Renal pelvis (tissue), 4 donors: ENCODE results near the gene ZNF30. TPM values are rescaled to one million over a fixed set of nuclear protein-coding genes. Genes with fewer than 3 reads are reported as not detected.
"Not testable (repeated sequence)": the region's sequence is repeated elsewhere in the genome, so short reads cannot be mapped to it uniquely, and the experiment has no call there.

Source experiments
- DNase-seq: peaks from one replicate; pipeline ENCODE4 v3.0.0-alpha.2; 2013
- polyA plus RNA-seq, 3 donors: library from polyadenylated mRNA; unstranded; fragments of 120-200 nt; gene quantifications; one replicate each; pipeline ENCODE4 v1.2.1, GENCODE V29; 2013; ENCODE audit not compliant: insufficient read length in 3 of 3

ZNF30 gene
- polyA plus RNA-seq, 3 donors, result 5.8 to 11.7 (median 7.4) TPM

GRCh38 chr19:34957830-34958751 lies 31.4 kb downstream of the ZNF30 start:
- DNase-seq, result no peak

DNA sequence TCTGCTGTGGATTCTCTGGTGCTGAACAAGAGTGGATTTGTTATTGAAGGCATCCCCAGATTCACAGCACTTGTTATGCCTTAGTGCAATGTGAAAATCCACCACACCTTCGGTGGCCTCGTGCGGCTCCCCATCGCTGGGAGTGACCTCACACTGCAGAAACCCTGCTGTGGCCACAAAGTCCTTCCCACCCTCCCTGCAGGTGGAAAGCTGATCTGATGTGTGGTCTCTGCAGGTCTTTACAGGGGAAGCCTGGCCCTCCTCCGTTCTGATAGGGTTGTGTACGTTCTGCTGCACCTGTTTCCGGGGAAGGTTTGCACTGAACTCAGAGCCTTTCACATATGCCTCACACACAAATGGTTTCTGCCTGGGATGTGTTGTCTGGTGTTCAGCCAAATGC lies 32.3 kb downstream of the ZNF30 start:
- no peak for DNase-seq

- no peak for DNase-seq
Measured at GRCh38 chr19:34960103-34960805, 33.6 kb downstream of the ZNF30 start.

GRCh38 chr19:34960940-34961679 lies 34.4 kb downstream of the ZNF30 start:
- no peak for DNase-seq

- no peak for DNase-seq
Measured at GRCh38 chr19:34961775-34962686, 35.3 kb downstream of the ZNF30 start.

GRCh38 chr19:34962687-34963572 lies 36.2 kb downstream of the ZNF30 start:
- no peak for DNase-seq

GRCh38 chr19:34963573-34964406 lies 37.1 kb downstream of the ZNF30 start, which contains the start of gene ZNF792:
Gene ZNF792 (minus strand): TSS chr19:34964229. CDS start chr19:34963662, 567 bp downstream.
- DNase-seq, result peak; percentile 63

DNA sequence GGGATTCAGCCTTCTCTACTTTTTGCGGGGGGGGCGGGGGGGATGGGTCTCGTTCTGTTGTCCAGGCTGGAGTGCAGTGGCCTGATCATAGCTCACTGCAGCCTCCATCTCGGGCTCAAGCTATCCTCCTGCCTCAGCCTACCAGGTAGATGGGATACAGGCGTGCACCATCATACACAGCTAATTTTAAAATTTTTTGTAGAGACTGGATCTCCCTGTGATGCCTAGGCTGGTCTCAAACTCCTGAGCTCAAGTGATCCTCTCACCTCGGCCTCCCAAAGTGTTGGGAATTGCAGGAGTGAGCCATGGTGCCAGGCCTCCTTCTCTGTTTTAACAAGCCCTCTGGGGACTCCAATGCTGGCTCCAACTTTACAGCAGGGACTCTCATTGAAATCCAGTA lies 37.9 kb downstream of the ZNF30 start:
- DNase-seq, result no peak

GRCh38 chr19:34965505-34965904 lies 38.8 kb downstream of the ZNF30 start:
- not testable (repeated sequence) for DNase-seq

DNA sequence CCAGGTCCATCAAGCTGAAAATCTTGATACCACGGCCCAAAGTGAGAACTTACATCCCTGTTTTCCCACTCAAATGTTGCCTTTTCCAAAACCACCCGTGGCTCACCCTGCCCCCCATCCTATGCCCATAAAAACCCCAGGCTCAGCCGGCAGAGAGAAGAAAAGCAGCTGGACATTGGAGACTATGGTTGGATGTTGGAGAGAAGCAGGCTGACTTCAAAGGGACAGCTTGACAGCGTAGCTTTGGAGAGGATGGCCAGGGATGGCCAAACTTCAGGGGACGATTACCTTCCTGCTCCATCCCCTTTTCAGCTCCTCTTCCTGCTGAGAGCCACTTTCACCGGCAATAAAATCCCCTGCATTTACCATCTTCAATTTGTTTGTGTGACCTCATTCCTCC lies 40.8 kb downstream of the ZNF30 start:
- no peak for DNase-seq

GRCh38 chr19:34969721-34970120 lies 43.0 kb downstream of the ZNF30 start:
- no peak for DNase-seq

DNA sequence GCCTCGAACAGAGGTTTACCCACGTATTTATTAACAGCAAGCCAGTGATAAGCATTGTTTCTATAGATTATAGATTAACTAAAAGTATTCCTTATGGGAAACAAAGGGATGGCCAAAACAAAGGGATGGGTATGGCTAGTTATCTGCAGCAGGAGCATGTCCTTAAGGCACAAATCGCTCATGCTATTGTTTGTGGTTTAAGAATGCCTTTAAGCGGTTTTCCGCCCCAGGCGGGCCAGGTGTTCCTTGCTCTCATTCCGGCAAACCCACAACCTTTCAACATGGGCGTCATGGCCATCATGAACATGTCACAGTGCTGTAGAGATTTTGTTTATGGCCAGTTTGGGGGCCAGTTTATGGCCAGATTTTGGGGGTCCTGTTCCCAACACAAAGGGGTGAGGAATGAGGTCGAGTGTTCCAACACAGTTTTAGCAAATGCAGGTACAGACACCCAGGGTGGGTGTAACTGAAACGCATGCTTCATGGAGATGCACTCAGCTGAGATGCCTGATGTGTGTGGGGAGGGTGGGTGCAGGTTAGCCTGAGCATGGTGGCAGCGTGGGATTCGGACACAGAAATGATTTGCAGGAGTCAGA lies 43.6 kb downstream of the ZNF30 start:
- DNase-seq, result not testable (repeated sequence)

DNA sequence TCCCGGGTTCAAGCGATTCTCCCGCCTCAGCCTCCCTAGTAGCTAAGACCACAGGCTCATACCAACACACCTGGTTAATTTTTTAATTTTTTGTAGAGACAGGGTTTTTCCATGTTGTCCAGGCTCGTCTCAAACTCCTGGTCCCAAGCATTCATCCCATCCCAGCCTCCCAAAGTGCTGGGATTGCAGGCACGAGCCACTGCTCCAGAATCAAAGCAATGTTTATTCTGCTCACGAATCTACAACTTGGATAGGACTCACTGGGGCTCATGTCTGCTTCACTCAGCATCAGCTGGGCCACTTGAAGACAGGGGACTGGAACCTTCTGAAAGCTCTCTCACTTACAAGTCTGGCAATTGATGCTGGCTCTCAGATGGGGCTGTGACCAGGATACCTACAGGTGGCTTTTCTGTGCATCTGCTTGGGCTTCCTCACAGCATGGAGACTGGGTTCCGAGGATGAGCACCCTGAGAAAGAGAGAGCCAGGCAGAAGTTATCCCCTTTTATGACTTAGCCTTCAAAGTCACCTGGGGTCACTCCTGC lies 45.5 kb downstream of the ZNF30 start:
- no peak for DNase-seq

DNA sequence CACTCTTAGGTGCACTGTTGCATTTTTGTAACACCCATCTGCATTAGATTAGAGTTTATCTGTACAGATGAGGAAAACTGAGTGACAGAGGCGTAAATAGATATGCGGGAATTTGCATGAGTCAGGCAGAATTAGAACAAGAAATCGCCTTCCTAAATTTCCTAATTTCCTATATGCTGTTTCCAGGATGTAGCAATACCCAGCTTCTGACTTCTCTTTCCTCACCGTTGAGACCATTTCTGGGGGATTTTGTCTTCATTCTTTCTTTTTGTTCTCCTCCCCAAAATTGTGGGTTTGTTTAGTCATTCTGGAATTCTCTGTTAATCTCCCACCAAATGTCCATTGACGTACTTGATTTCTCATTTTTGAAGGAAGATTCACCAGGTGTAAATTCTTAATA lies 47.9 kb downstream of the ZNF30 start:
- DNase-seq, result no peak

- no peak for DNase-seq
Measured at GRCh38 chr19:34975056-34975455, 48.4 kb downstream of the ZNF30 start.

GRCh38 chr19:34976611-34977010 lies 49.9 kb downstream of the ZNF30 start:
- no peak for DNase-seq

GRCh38 chr19:34979819-34980640 lies 53.3 kb downstream of the ZNF30 start:
- DNase-seq, result no peak

DNA sequence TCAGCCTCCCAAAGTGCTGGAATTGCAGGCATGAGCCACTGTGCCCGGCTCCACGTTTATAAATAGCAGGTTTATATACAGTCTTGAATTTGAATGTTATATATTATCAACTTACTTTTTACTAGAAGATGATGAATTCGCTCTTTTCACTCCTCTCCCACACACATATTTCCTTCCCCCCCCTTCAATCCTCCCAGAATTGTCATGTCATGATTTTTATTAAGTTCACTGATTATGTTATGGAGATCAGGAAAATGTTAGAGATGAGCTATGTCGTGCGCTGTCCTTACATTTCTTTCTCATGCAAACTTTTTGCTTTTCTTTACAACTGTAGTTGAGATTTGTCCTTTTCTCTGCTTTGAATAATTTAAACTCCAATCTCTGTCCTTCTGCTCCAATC lies 55.6 kb downstream of the ZNF30 start:
- DNase-seq, result no peak
